Measurements from ENCODE around the gene NUBP2. TPM values are rescaled to one million over a fixed set of nuclear protein-coding genes. Genes with fewer than 3 reads are reported as not detected.

The NUBP2 gene
- 10 to 100 TPM; 37.9 to 42.4 TPM for total RNA-seq

GRCh38 chr16:1782408-1783264 lies at the start of gene NUBP2, which contains the start of gene SPSB3:
Gene NUBP2 (plus strand): TSS chr16:1782960. CDS start chr16:1783021, 61 bp downstream.
Gene SPSB3 (minus strand): TSS chr16:1782571. CDS start chr16:1781483, 1,088 bp downstream.
- intact Hi-C loops (cut with micrococcal nuclease), result loop anchor here (1.0 to 2.0 kb wide), 7 partner anchors 9 to 404 kb away; partner anchors contain the start of genes MAPK8IP3, MRPS34, MSRB1 and TBL3
- no peaks in the 10 kb centered on the region for H3K36me3 Mint-ChIP-seq (ENCODE audit: low read depth)
- H3K4me1 Mint-ChIP-seq (ENCODE audit: low read depth), result peaks cover 28% of the 10 kb centered on the region
- CTCF ChIA-PET, result interaction anchor here (0.8 to 2.0 kb wide), 10 partner anchors 10 to 358 kb away, joined by 3 to 26 read pairs (median 5); partner anchors contain the start of genes EME2, MAPK8IP3 and MRPS34
- peak within 1 kb of the TSS; percentile 73 for H3K27ac Mint-ChIP-seq
- H3K27me3 Mint-ChIP-seq (ENCODE audit: low read depth), result no peaks in the 10 kb centered on the region
- no peaks in the 10 kb centered on the region for H3K9me3 Mint-ChIP-seq
- peak; percentile 100 for DNase-seq
- H3K4me3 Mint-ChIP-seq, result peak within 1 kb of the TSS; percentile 90

DNA sequence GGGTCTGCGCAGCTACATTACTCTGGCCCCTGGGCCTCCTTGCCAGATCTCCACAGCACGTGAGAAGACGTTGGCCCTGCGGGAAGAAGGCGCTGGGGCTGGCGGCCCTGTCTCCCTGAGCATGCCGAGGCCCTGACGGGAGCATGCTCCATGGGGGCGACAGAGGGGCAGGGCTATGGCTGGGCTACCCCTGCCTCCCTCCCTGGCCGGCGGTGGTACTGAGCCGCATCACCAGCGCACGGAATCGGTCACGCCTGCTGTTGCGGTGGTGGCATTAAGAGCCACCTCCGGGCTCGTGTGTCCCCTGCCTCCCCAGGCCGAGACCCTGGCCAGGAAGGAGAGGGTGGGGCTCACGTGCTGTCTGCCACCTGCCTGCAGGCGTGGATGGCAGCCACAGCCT lies 48.6 kb upstream of the NUBP2 start:
- CTCF ChIA-PET, result no interaction called here
- Mint-ChIP-seq H3K27ac (no peak overlapping the region), H3K36me3 (ENCODE audit: low read depth) (peaks cover 1% of the 10 kb centered on the region)

GRCh38 chr16:1734816-1735215 lies 47.9 kb upstream of the NUBP2 start:
- H3K36me3 Mint-ChIP-seq (ENCODE audit: low read depth), result peaks cover 1% of the 10 kb centered on the region
- no peak overlapping the region for H3K4me3 Mint-ChIP-seq
- DNase-seq, result no peak
- no peak overlapping the region for H3K27ac Mint-ChIP-seq
- no peaks in the 10 kb centered on the region for H3K4me1 Mint-ChIP-seq (ENCODE audit: low read depth)
- intact Hi-C loops (cut with micrococcal nuclease), result no loop called here
- H3K27me3 Mint-ChIP-seq (ENCODE audit: low read depth), result no peaks in the 10 kb centered on the region
- CTCF ChIA-PET, result no interaction called here
- no peaks in the 10 kb centered on the region for H3K9me3 Mint-ChIP-seq

More for the DNA sequence above, 48.6 kb upstream of the NUBP2 start:
- Mint-ChIP-seq H3K4me1 (ENCODE audit: low read depth) (no peaks in the 10 kb centered on the region), H3K27me3 (ENCODE audit: low read depth) (no peaks in the 10 kb centered on the region), H3K9me3 (no peaks in the 10 kb centered on the region), H3K4me3 (no peak overlapping the region)
- DNase-seq, result no peak
- intact Hi-C loops (cut with micrococcal nuclease), result no loop called here

- Mint-ChIP-seq H3K4me3 (no peak overlapping the region), H3K9me3 (no peaks in the 10 kb centered on the region), H3K27ac (no peak overlapping the region), H3K36me3 (ENCODE audit: low read depth) (peaks cover 2% of the 10 kb centered on the region), H3K4me1 (ENCODE audit: low read depth) (no peaks in the 10 kb centered on the region), H3K27me3 (ENCODE audit: low read depth) (no peaks in the 10 kb centered on the region)
- DNase-seq, result no peak
- CTCF ChIA-PET, result interaction anchor here (0.9 kb wide), 1 partner anchor 189 kb away, joined by 7 read pairs; no protein-coding TSS in a partner anchor
- intact Hi-C loops (cut with micrococcal nuclease), result no loop called here
These were observed 42.5 kb upstream of the NUBP2 start for GRCh38 chr16:1740234-1740633.

GRCh38 chr16:1740781-1741490 lies 41.8 kb upstream of the NUBP2 start:
- H3K4me1 Mint-ChIP-seq (ENCODE audit: low read depth), result no peaks in the 10 kb centered on the region
- intact Hi-C loops (cut with micrococcal nuclease), result no loop called here
- H3K27me3 Mint-ChIP-seq (ENCODE audit: low read depth), result no peaks in the 10 kb centered on the region
- H3K4me3 Mint-ChIP-seq, result no peak overlapping the region
- DNase-seq, result no peak
- H3K27ac Mint-ChIP-seq, result no peak overlapping the region
- CTCF ChIA-PET, result interaction anchor here (0.8 kb wide), 1 partner anchor 8 kb away, joined by 4 read pairs; no protein-coding TSS in a partner anchor
- H3K36me3 Mint-ChIP-seq (ENCODE audit: low read depth), result peaks cover 2% of the 10 kb centered on the region
- H3K9me3 Mint-ChIP-seq, result no peaks in the 10 kb centered on the region

DNA sequence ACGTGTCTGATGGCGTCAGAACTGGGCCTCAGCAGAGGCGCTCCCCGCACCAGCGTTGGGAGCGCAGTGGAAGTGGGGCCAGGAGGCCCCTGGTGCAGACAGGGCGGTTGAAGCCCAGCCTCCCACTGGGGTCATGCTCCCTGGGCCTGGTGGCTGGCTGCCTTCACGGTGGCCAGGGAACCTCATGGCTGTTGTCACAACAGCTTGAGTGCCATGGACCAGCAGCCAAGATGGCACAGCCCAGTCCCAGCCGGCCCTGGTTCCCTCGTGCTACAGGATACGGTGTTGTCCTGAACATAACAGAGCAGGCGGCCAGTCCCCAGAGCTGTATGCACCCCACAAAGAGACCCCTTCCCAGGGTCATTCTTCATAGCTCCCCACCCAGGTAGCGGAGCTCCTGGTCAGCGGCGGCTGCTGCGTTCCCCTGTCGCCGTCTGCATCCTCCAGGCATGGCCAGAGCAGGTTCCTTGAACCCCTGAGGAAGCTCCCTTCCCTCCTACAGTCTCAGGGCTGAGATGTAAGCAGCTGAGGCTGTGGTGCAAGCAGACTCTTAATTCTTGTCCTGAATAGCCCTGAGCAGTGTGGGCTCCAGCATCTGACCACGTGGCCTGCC lies 41.1 kb upstream of the NUBP2 start:
- intact Hi-C loops (cut with micrococcal nuclease), result no loop called here
- Mint-ChIP-seq H3K27ac (no peak overlapping the region), H3K27me3 (ENCODE audit: low read depth) (no peaks in the 10 kb centered on the region), H3K9me3 (no peaks in the 10 kb centered on the region), H3K36me3 (ENCODE audit: low read depth) (peaks cover 2% of the 10 kb centered on the region), H3K4me1 (ENCODE audit: low read depth) (no peaks in the 10 kb centered on the region), H3K4me3 (no peak overlapping the region)
- no peak for DNase-seq
- CTCF ChIA-PET, result interaction anchor here (0.8 kb wide), 1 partner anchor 9 kb away, joined by 4 read pairs; no protein-coding TSS in a partner anchor

DNA sequence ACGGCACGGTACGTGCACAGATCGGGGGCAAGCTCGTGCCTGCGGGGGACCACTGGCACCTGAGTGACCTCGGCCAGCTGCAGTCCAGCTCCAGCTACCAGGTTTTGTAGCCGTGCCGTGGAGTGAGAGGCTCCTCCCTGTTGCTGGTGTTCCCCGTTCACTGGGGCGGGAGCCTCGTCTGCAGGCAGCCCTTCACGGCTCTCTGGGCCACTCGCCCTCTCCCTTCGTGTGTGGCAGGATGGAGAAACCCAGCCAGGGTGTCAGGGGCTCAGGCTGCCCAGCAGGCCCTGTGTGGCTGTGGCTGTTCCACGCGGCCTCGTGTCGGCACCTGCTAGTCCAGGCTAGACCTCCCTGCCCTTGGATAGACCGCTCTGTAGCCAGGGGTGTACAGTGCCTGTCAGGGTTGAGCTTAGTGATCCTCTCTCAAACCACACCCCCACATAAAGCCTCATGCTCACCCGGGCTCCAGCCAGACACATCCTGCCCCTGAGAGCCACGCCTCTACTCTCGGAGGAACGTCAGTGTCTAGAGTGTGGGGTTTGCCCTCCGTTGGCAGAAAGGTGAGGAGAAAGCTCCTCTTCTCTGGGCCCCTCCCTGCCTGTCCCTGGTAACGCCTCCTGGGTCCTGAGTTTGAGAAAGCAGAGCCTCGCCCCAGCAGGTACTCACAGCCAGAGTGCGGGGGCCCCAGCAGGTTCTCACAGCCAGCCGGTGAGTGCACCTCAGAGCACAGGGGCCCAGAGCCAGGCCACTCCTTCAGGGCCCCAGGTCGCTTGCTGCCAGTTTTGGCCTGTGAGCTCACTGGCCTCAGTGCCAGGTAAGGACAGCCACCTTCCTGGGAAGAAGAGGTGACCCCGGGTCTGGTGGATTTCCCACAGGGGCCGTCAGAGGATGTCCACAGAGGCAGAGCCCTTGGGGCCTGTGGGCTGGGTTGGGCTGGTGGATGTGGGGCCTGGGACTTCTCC lies 39.1 kb upstream of the NUBP2 start:
- no peaks in the 10 kb centered on the region for H3K9me3 Mint-ChIP-seq
- peaks cover 2% of the 10 kb centered on the region for H3K36me3 Mint-ChIP-seq (ENCODE audit: low read depth)
- no peak overlapping the region for H3K27ac Mint-ChIP-seq
- CTCF ChIA-PET, result no interaction called here
- intact Hi-C loops (cut with micrococcal nuclease), result no loop called here
- no peak for DNase-seq
- no peaks in the 10 kb centered on the region for H3K27me3 Mint-ChIP-seq (ENCODE audit: low read depth)
- no peak overlapping the region for H3K4me3 Mint-ChIP-seq
- H3K4me1 Mint-ChIP-seq (ENCODE audit: low read depth), result no peaks in the 10 kb centered on the region

GRCh38 chr16:1744338-1744840 lies 38.4 kb upstream of the NUBP2 start:
- Mint-ChIP-seq H3K27me3 (ENCODE audit: low read depth) (no peaks in the 10 kb centered on the region), H3K4me1 (ENCODE audit: low read depth) (no peaks in the 10 kb centered on the region), H3K9me3 (no peaks in the 10 kb centered on the region), H3K27ac (no peak overlapping the region), H3K4me3 (no peak overlapping the region), H3K36me3 (ENCODE audit: low read depth) (peaks cover 2% of the 10 kb centered on the region)
- DNase-seq, result no peak
- CTCF ChIA-PET, result no interaction called here
- intact Hi-C loops (cut with micrococcal nuclease), result no loop called here

DNA sequence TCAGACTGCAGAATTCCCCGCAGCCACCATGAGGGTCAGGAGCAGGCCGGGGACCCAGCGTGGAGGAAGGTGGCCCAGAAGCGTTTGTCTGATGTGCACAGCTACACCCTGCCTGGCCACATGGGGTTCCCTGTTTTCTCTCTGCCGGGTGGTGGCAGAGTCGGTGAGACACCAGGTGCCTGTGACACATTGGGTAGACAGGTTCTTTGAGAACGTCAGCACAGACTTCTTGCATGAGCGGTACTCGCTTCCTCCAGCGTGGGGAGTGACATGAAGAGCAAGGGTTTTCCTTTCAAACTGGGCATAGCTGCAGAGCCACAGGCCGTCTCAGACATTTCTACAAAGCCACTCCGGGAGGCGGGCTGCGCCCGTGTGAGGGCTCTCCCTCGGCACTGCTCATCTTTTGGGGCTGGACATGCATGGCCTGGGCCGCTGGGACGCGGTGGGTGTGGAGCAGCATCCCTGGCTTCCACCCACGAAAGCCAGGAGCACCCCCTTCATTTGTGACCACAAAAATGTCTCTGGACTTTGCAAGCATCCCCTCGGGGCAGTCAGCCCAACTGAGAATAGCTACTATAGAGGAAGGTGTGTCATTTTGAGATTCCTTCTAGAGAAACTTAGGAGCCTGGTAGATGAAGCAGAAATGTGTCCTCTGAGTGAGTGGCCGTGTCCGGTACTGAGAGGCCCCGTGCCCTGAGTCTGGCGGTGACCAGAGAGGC lies 37.4 kb upstream of the NUBP2 start:
- H3K4me1 Mint-ChIP-seq (ENCODE audit: low read depth), result no peaks in the 10 kb centered on the region
- H3K27ac Mint-ChIP-seq, result no peak overlapping the region
- H3K27me3 Mint-ChIP-seq (ENCODE audit: low read depth), result no peaks in the 10 kb centered on the region
- CTCF ChIA-PET, result no interaction called here
- peaks cover 2% of the 10 kb centered on the region for H3K36me3 Mint-ChIP-seq (ENCODE audit: low read depth)
- intact Hi-C loops (cut with micrococcal nuclease), result no loop called here
- no peaks in the 10 kb centered on the region for H3K9me3 Mint-ChIP-seq
- DNase-seq, result no peak
- H3K4me3 Mint-ChIP-seq, result no peak overlapping the region

- CTCF ChIA-PET, result interaction anchor here (0.6 kb wide), 2 partner anchors 15 to 71 kb away, joined by 3 read pairs; no protein-coding TSS in a partner anchor
- no peak for DNase-seq
- peaks cover 2% of the 10 kb centered on the region for H3K36me3 Mint-ChIP-seq (ENCODE audit: low read depth)
- no peaks in the 10 kb centered on the region for H3K4me1 Mint-ChIP-seq (ENCODE audit: low read depth)
- no peak overlapping the region for H3K4me3 Mint-ChIP-seq
- H3K27me3 Mint-ChIP-seq (ENCODE audit: low read depth), result no peaks in the 10 kb centered on the region
- intact Hi-C loops (cut with micrococcal nuclease), result no loop called here
- H3K27ac Mint-ChIP-seq, result no peak overlapping the region
- H3K9me3 Mint-ChIP-seq, result no peaks in the 10 kb centered on the region
These were observed 36.7 kb upstream of the NUBP2 start for GRCh38 chr16:1745900-1746692.

All from activated naive CD4-positive, alpha-beta T cell treated with anti-CD3 and anti-CD28 coated beads for 36 hours (primary cell).